IMR-90 (cell line): ENCODE data around the gene SLC4A1. TPM values are rescaled to one million over a fixed set of nuclear protein-coding genes. Genes with fewer than 3 reads are reported as not detected.

Experiments
- ATAC-seq: fragments of 200-7000 bp; cut with Tn5 transposase; 2 replicates; pipeline ENCODE4 v1.9.1; 2020; ENCODE audit warnings: low read depth, mild to moderate bottlenecking, moderate library complexity
- BruUV-seq: library from RNA; stranded (reverse); fragments of 400-500 nt; replicated peaks from 2 replicates; lab custom pipeline; 2021; lab: Mats Ljungman, UMichigan
- CTCF ChIA-PET: fragments of 300-600 bp; formaldehyde crosslinking; extraction: SDS; loops from one replicate; lab custom pipeline; 2021; ENCODE audit warnings: antibody characterized with exemption; lab: Yijun Ruan, JAX
- POLR2A ChIA-PET: fragments of 300-600 bp; sonication (Branson Sonifier 250); formaldehyde crosslinking; loops from one replicate; lab custom pipeline; 2022; ENCODE audit warnings: antibody characterized with exemption; ENCODE audit not compliant: unreplicated experiment; lab: Charles Lee
- DNase-seq: peaks from one replicate; pipeline ENCODE4 v3.0.0; 2013
- H2AFZ ChIP-seq: replicated peaks from 2 replicates; pipeline ENCODE3; 2013; ENCODE audit warnings: low read length, mild to moderate bottlenecking; ENCODE audit not compliant: poor library complexity
- H2AK5ac ChIP-seq: 2 replicates; pipeline ENCODE4 v1.6.1; 2013; ENCODE audit warnings: low read depth, low read length, inconsistent platforms
- H2AK9ac ChIP-seq: replicated peaks from 2 replicates; pipeline ENCODE3; 2013; ENCODE audit warnings: mild to moderate bottlenecking, low read depth, low read length, moderate library complexity; ENCODE audit not compliant: poor library complexity
- H2BK120ac ChIP-seq: 2 replicates; pipeline ENCODE4 v1.6.1; 2013; ENCODE audit warnings: low read depth, low read length, inconsistent platforms
- H2BK15ac ChIP-seq: 3 replicates; pipeline ENCODE4 v1.6.1; 2013; ENCODE audit warnings: low read depth, low read length, inconsistent platforms
- H2BK20ac ChIP-seq: 2 replicates; pipeline ENCODE4 v1.6.1; 2013; ENCODE audit warnings: low read depth, mild to moderate bottlenecking, inconsistent platforms, low read length, moderate library complexity
- H2BK5ac ChIP-seq: 2 replicates; pipeline ENCODE4 v1.6.1; 2013; ENCODE audit warnings: mild to moderate bottlenecking, low read depth, low read length, inconsistent platforms; ENCODE audit not compliant: poor library complexity, severe bottlenecking
- H3K14ac ChIP-seq: replicated peaks from 2 replicates; pipeline ENCODE4 v1.6.1; 2013; ENCODE audit warnings: low read depth, low read length, inconsistent platforms
- H3K18ac ChIP-seq: 2 replicates; pipeline ENCODE4 v1.6.1; 2013; ENCODE audit warnings: low read depth, low read length, control low read depth
- H3K23ac ChIP-seq: 2 replicates; pipeline ENCODE4 v1.6.1; 2013; ENCODE audit warnings: low read depth, low read length, inconsistent platforms
- H3K27ac ChIP-seq: 2 replicates; pipeline ENCODE4 v1.5.1; 2013; ENCODE audit warnings: mild to moderate bottlenecking, control low read depth, low read length; ENCODE audit not compliant: insufficient read depth
- H3K27me3 ChIP-seq: 2 replicates; pipeline ENCODE4 v1.6.1; 2013; ENCODE audit warnings: low read length; ENCODE audit not compliant: control insufficient read depth, insufficient read depth
- H3K36me3 ChIP-seq: 2 replicates; pipeline ENCODE4 v1.6.1; 2013; ENCODE audit warnings: low read length, mixed read lengths; ENCODE audit not compliant: control insufficient read depth, insufficient read depth
- H3K4ac ChIP-seq: 2 replicates; pipeline ENCODE4 v1.6.1; 2013; ENCODE audit warnings: low read depth, low read length, inconsistent platforms
- H3K4me1 ChIP-seq: 2 replicates; pipeline ENCODE4 v1.6.1; 2013; ENCODE audit warnings: low read length, mixed read lengths; ENCODE audit not compliant: control insufficient read depth, insufficient read depth
- H3K4me2 ChIP-seq: 2 replicates; pipeline ENCODE4 v1.6.1; 2013; ENCODE audit warnings: low read depth, mild to moderate bottlenecking, control low read depth, low read length, moderate library complexity
- H3K4me3 ChIP-seq: 2 replicates; pipeline ENCODE4 v1.5.1; 2013; ENCODE audit warnings: low read depth, mild to moderate bottlenecking, control low read depth, low read length, moderate library complexity; ENCODE audit not compliant: insufficient read depth
- H3K56ac ChIP-seq: 2 replicates; pipeline ENCODE4 v1.6.1; 2013; ENCODE audit warnings: low read length, inconsistent platforms; ENCODE audit not compliant: insufficient read depth; ENCODE audit errors: extremely low read depth
- H3K79me1 ChIP-seq, 2 experiments: 2 replicates each; pipeline ENCODE4 v1.6.1; 2013; ENCODE audit warnings: low read length in 2 of 2, inconsistent platforms in 1 of 2, low read depth in 1 of 2
- H3K9ac ChIP-seq: 2 replicates; pipeline ENCODE4 v1.6.1; 2013; ENCODE audit warnings: low read depth, low read length, control low read depth
- H3K9me1 ChIP-seq: 2 replicates; pipeline ENCODE4 v1.6.1; 2013; ENCODE audit warnings: low read length, inconsistent platforms; ENCODE audit not compliant: insufficient read depth
- H3K9me3 ChIP-seq: 2 replicates; pipeline ENCODE4 v1.6.1; 2013; ENCODE audit warnings: low read length; ENCODE audit not compliant: control insufficient read depth, insufficient read depth
- H4K20me1 ChIP-seq: 2 replicates; pipeline ENCODE4 v1.6.1; 2013; ENCODE audit warnings: low read length, inconsistent platforms; ENCODE audit not compliant: insufficient read depth
- H4K5ac ChIP-seq: 2 replicates; pipeline ENCODE4 v1.6.1; 2013; ENCODE audit warnings: mild to moderate bottlenecking, low read depth, low read length, control low read depth
- H4K8ac ChIP-seq, 2 experiments: 2 replicates each; pipeline ENCODE4 v1.6.1; 2013; ENCODE audit warnings: low read depth in 2 of 2, low read length in 2 of 2, control low read depth in 1 of 2, inconsistent platforms in 1 of 2
- H4K91ac ChIP-seq: 2 replicates; pipeline ENCODE4 v1.6.1; 2013; ENCODE audit warnings: low read depth, low read length, inconsistent platforms; ENCODE audit not compliant: insufficient read depth
- CEBPB ChIP-seq: IDR thresholded peaks from 2 replicates; pipeline ENCODE4 v1.6.1; 2012; ENCODE audit warnings: low read depth, low read length, improper control_type of control experiment
- CTCF ChIP-seq: conservative IDR thresholded peaks from 2 replicates; pipeline ENCODE4 v1.5.1; 2012; ENCODE audit warnings: mild to moderate bottlenecking, low read depth, low read length, improper control_type of control experiment
- SMC3 ChIP-seq: fragments of 150-350 bp; IDR thresholded peaks from 2 replicates; pipeline ENCODE4 v1.6.1; 2016; ENCODE audit warnings: low read depth, mild to moderate bottlenecking, antibody characterized with exemption, low read length, moderate library complexity
- WGBS, 2 experiments: methylation state at CpG; one replicate each; pipeline versions ENCODE4 v1.1.5 to v1.1.7; 2013; ENCODE audit warnings: missing lambda C conversion rate in 2 of 2; ENCODE audit not compliant: insufficient read length in 1 of 2; ENCODE audit errors: extremely low coverage in 2 of 2; 5-methylcytosine and 5-hydroxymethylcytosine counted together
- dilution Hi-C: fragments of 300-500 bp; cut with HindIII; formaldehyde crosslinking; loops from one replicate; pipeline ENCODE4 v1.14.3; 2018; ENCODE audit warnings: low sequenced_read_pairs; ENCODE audit not compliant: unreplicated experiment
- in situ Hi-C: fragments of 300-500 bp; cut with MboI; formaldehyde crosslinking; loops from 3 replicates; pipeline ENCODE4 v1.14.3; 2019; ENCODE audit warnings: low sequenced_read_pairs, inconsistent platforms, mixed read lengths
- intact Hi-C: fragments of 100-400 bp; cut with micrococcal nuclease; formaldehyde crosslinking; loops from 2 replicates; pipeline ENCODE4 v1.10.0; 2022
- polyA plus RNA-seq, 3 experiments: library from polyadenylated mRNA; depleted of rRNA; stranded (reverse); fragments of >200 nt; gene quantifications; 2 replicates each; pipeline ENCODE4 v1.2.3, GENCODE V29; 2012; ENCODE audit warnings: low replicate concordance in 1 of 3
- total RNA-seq: library from RNA; depleted of rRNA; stranded (reverse); fragments of >200 nt; gene quantifications from 2 replicates; pipeline ENCODE4 v1.2.3, GENCODE V29; 2012

The SLC4A1 gene
- total and polyA plus RNA-seq, 2 of the 4 experiments (the other 2 are of a cell fraction), result not detected

- Histone ChIP-seq H2BK15ac (no peak overlapping the region), H4K91ac (no peak overlapping the region), H3K4me1 (peaks cover 22% of the 10 kb centered on the region), H4K8ac (no peak overlapping the region), H2AFZ (no peak overlapping the region), H2BK5ac (no peak overlapping the region), H4K5ac (no peak overlapping the region), H2AK9ac (no peak overlapping the region), H3K79me1 (peaks cover 11 to 48% of the 10 kb centered on the region in 2 experiments; a peak in 3 of 4 replicates), H2BK120ac (no peak overlapping the region), H3K18ac (no peak overlapping the region), H3K4me3 (no peak overlapping the region), H3K4ac (no peak overlapping the region), H3K9me3 (no peaks in the 10 kb centered on the region), H2BK20ac (no peak overlapping the region), H2AK5ac (no peak overlapping the region), H3K27ac (no peak overlapping the region), H3K36me3 (peaks cover 36% of the 10 kb centered on the region), H3K23ac (no peak overlapping the region), H3K14ac (no peak overlapping the region), H3K4me2 (no peak overlapping the region), H3K56ac (no peak overlapping the region), H4K20me1 (peaks cover 21% of the 10 kb centered on the region; the same call in 1 of the 2 replicates), H3K27me3 (no peaks in the 10 kb centered on the region), H3K9ac (no peak overlapping the region), H3K9me1 (peaks cover 26% of the 10 kb centered on the region)
- in situ Hi-C loops, result loop anchor here (25.0 kb wide), 2 partner anchors 306 to 431 kb away; partner anchors contain the start of gene GPATCH8
- ATAC-seq (no peak), DNase-seq (no peak)
- intact Hi-C loops, result no loop called here
- TF ChIP-seq SMC3, result no peak; the same call in 1 of the 2 replicates
- TF ChIP-seq CTCF, result peak; percentile 28; the same call in 1 of the 2 replicates
- TF ChIP-seq CEBPB, result no peak
- dilution Hi-C loops, result no loop called here
- CTCF ChIA-PET, result interaction anchor here (0.7 kb wide), 1 partner anchor 132 kb away, joined by 3 read pairs; no protein-coding TSS in a partner anchor
- BruUV-seq, result no TSS peak
- POLR2A ChIA-PET, result interaction anchor here (0.6 kb wide), 1 partner anchor 838 kb away, joined by 3 read pairs; no protein-coding TSS in a partner anchor
- WGBS, 2 experiments, result 64% methylated on average over 5 of the region's 13 CpGs; no CpG with 5 or more reads in 1 of the 2 experiments
These were observed 61.7 kb downstream of the SLC4A1 start for GRCh38 chr17:44205962-44206824.
